Measurements from ENCODE around the gene TXK. TPM values are rescaled to one million over a fixed set of nuclear protein-coding genes. Genes with fewer than 3 reads are reported as not detected.

TXK gene
- total RNA-seq, 1 experiment from 2014 or later, result 0.39 TPM

- H3K18ac ChIP-seq (ENCODE audit: insufficient read length, low read depth, low read length), result no peak overlapping the region
- DNase-seq, result no peak
- no peaks in the 10 kb centered on the region for H4K20me1 ChIP-seq (ENCODE audit: control insufficient read depth, insufficient read depth, insufficient read length)
- H3K9me3 ChIP-seq (ENCODE audit: control insufficient read depth, low read depth, low read length), result no peaks in the 10 kb centered on the region
- Mint-ChIP-seq H3K27ac (peak overlapping the region in 1 of 3 experiments; percentile 67; a peak in 1 of 7 replicates), H3K4me3 (no peak overlapping the region), H3K36me3 (ENCODE audit: insufficient read depth in 1 of 3, low read depth in 3 of 3) (no peaks in the 10 kb centered on the region), H3K4me1 (peaks cover 33 to 37% of the 10 kb centered on the region in 2 experiments), H3K27me3 (ENCODE audit: low read depth) (no peaks in the 10 kb centered on the region), H3K9me3 (no peaks in the 10 kb centered on the region)
- no CpG with 5 or more reads among the region's 5 CpGs for WGBS (ENCODE audit: extremely low coverage, insufficient read length, low lambda C conversion rate)
- H4K5ac ChIP-seq (ENCODE audit: insufficient read length, low read depth, low read length), result no peak overlapping the region
- no peak overlapping the region for H3K23ac ChIP-seq (ENCODE audit: insufficient read length, low read depth, low read length)
- H2BK120ac ChIP-seq (ENCODE audit: low read depth, low read length, poor library complexity, severe bottlenecking), result no peak overlapping the region
- H3K56ac ChIP-seq (ENCODE audit: insufficient read length, low read depth, low read length), result no peak overlapping the region
- no peak overlapping the region for H2AK5ac ChIP-seq (ENCODE audit: insufficient read length, low read length)
- H3K79me2 ChIP-seq (ENCODE audit: insufficient read depth, low read length), result no peaks in the 10 kb centered on the region
- H2BK12ac ChIP-seq (ENCODE audit: insufficient read length, low read depth, low read length), result no peak overlapping the region
- H3K9ac ChIP-seq (ENCODE audit: extremely low read depth, insufficient read length, low read length), result no peak overlapping the region
- H3K23me2 ChIP-seq (ENCODE audit: insufficient read length, low read depth, low read length, poor library complexity, severe bottlenecking), result no peaks in the 10 kb centered on the region
- no peak overlapping the region for H3K4me2 ChIP-seq (ENCODE audit: insufficient read depth, insufficient read length, low read length)
- peaks cover 3% of the 10 kb centered on the region; the same call in 1 of the 2 replicates for H3K4me1 ChIP-seq (ENCODE audit: insufficient read depth, low read length)
- TF ChIP-seq, protein P1, sequence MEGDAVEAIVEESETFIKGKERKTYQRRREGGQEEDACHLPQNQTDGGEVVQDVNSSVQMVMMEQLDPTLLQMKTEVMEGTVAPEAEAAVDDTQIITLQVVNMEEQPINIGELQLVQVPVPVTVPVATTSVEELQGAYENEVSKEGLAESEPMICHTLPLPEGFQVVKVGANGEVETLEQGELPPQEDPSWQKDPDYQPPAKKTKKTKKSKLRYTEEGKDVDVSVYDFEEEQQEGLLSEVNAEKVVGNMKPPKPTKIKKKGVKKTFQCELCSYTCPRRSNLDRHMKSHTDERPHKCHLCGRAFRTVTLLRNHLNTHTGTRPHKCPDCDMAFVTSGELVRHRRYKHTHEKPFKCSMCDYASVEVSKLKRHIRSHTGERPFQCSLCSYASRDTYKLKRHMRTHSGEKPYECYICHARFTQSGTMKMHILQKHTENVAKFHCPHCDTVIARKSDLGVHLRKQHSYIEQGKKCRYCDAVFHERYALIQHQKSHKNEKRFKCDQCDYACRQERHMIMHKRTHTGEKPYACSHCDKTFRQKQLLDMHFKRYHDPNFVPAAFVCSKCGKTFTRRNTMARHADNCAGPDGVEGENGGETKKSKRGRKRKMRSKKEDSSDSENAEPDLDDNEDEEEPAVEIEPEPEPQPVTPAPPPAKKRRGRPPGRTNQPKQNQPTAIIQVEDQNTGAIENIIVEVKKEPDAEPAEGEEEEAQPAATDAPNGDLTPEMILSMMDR (conservative IDR thresholded peaks at IDR 0.05), result peak; percentile 72
- no peaks in the 10 kb centered on the region for H3K27me3 ChIP-seq (ENCODE audit: insufficient read depth, low read length)
- no peak overlapping the region for H3T11ph ChIP-seq (ENCODE audit: low read length)
- H4K91ac ChIP-seq (ENCODE audit: insufficient read length, low read depth, low read length), result no peak overlapping the region
- H3K14ac ChIP-seq (ENCODE audit: insufficient read depth, low read length), result no peak overlapping the region
- no peak overlapping the region for H4K8ac ChIP-seq (replicated peaks; ENCODE audit: insufficient read length, low read depth, low read length)
- no peak overlapping the region for H2AFZ ChIP-seq (ENCODE audit: low read length)
- H3K79me1 ChIP-seq (ENCODE audit: insufficient read depth, low read depth, low read length, poor library complexity, severe bottlenecking), result no peaks in the 10 kb centered on the region
- no peak overlapping the region for H3K4ac ChIP-seq (ENCODE audit: low read depth, low read length)
- no peak overlapping the region for H3K27ac ChIP-seq (ENCODE audit: insufficient read length, low read depth, low read length)
- no peak overlapping the region for H2BK20ac ChIP-seq (ENCODE audit: low read depth, low read length, poor library complexity, severe bottlenecking)
- H2BK15ac ChIP-seq (ENCODE audit: low read depth, low read length), result no peak overlapping the region
- no peak overlapping the region for H2BK5ac ChIP-seq (ENCODE audit: insufficient read length, low read length)
Measured at GRCh38 chr4:48109413-48110263, 24.4 kb downstream of the TXK start.

All from H9 (cell line).